22Rv1 (cell line): ENCODE measurements around the gene CSF3.

ENCODE experiments used
- H3K27ac ChIP-seq: fragments of 450-650 bp; 2 replicates; pipeline ENCODE4 v1.5.1; 2017
- CTCF ChIP-seq: fragments of 450-650 bp; IDR thresholded peaks from 2 replicates; pipeline ENCODE4 v1.5.1; 2017; ENCODE audit warnings: mild to moderate bottlenecking
- ZFX ChIP-seq: fragments of 450-650 bp; IDR thresholded peaks from 2 replicates; pipeline ENCODE4 v1.6.1; 2017; ENCODE audit warnings: antibody characterized with exemption, borderline replicate concordance

The CSF3 gene

GRCh38 chr17:40033339-40033738 lies 18.1 kb downstream of the CSF3 start:
- H3K27ac ChIP-seq = no peak overlapping the region
- no peak for TF ChIP-seq ZFX
- no peak for TF ChIP-seq CTCF

GRCh38 chr17:40034426-40035161 lies 19.4 kb downstream of the CSF3 start:
- no peak overlapping the region for H3K27ac ChIP-seq
- TF ChIP-seq CTCF (no peak), ZFX (no peak)

- TF ChIP-seq CTCF (peak; percentile 78), ZFX (no peak)
Observed at GRCh38 chr17:40035162-40035559, 19.9 kb downstream of the CSF3 start.

GRCh38 chr17:40038882-40039513 lies 23.8 kb downstream of the CSF3 start:
- TF ChIP-seq CTCF (peak; percentile 54), ZFX (no peak)
- no peak overlapping the region for H3K27ac ChIP-seq

More at GRCh38 chr17:40035162-40035559, 19.9 kb downstream of the CSF3 start:
- H3K27ac ChIP-seq = no peak overlapping the region

- TF ChIP-seq ZFX = no peak
- no peak for TF ChIP-seq CTCF
- no peak overlapping the region for H3K27ac ChIP-seq
Observed at GRCh38 chr17:40041196-40041595, 26.0 kb downstream of the CSF3 start.

GRCh38 chr17:40056379-40057015 lies 41.3 kb downstream of the CSF3 start:
- no peak overlapping the region for H3K27ac ChIP-seq
- TF ChIP-seq ZFX (no peak), CTCF (no peak)

GRCh38 chr17:40058186-40058784 lies 43.0 kb downstream of the CSF3 start:
- H3K27ac ChIP-seq = no peak overlapping the region
- no peak for TF ChIP-seq ZFX
- TF ChIP-seq CTCF = no peak
